Measurements from ENCODE around the gene TMEM207. TPM values are rescaled to one million over a fixed set of nuclear protein-coding genes. Genes with fewer than 3 reads are reported as not detected.

The TMEM207 gene
- total RNA-seq, 1 donor from 2014 or later: not detected

GRCh38 chr3:190467922-190468321, 18.2 kb upstream of the TMEM207 start:
- DNase-seq (no peak), ATAC-seq (ENCODE audit: low read depth) (no peak)
- Mint-ChIP-seq H3K27me3 (peaks cover 12% of the 10 kb centered on the region), H3K4me3 (no peak overlapping the region), H3K27ac (no peak overlapping the region), H3K36me3 (ENCODE audit: low read depth) (no peaks in the 10 kb centered on the region), H3K4me1 (no peaks in the 10 kb centered on the region), H3K9me3 (peaks cover 5% of the 10 kb centered on the region)
- TF ChIP-seq, protein P1, sequence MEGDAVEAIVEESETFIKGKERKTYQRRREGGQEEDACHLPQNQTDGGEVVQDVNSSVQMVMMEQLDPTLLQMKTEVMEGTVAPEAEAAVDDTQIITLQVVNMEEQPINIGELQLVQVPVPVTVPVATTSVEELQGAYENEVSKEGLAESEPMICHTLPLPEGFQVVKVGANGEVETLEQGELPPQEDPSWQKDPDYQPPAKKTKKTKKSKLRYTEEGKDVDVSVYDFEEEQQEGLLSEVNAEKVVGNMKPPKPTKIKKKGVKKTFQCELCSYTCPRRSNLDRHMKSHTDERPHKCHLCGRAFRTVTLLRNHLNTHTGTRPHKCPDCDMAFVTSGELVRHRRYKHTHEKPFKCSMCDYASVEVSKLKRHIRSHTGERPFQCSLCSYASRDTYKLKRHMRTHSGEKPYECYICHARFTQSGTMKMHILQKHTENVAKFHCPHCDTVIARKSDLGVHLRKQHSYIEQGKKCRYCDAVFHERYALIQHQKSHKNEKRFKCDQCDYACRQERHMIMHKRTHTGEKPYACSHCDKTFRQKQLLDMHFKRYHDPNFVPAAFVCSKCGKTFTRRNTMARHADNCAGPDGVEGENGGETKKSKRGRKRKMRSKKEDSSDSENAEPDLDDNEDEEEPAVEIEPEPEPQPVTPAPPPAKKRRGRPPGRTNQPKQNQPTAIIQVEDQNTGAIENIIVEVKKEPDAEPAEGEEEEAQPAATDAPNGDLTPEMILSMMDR (IDR thresholded peaks at IDR 0.05): no peak
- CTCF ChIA-PET: no interaction called here
- intact Hi-C loops (cut with micrococcal nuclease): no loop called here
- POLR2A ChIA-PET: no interaction called here

DNA sequence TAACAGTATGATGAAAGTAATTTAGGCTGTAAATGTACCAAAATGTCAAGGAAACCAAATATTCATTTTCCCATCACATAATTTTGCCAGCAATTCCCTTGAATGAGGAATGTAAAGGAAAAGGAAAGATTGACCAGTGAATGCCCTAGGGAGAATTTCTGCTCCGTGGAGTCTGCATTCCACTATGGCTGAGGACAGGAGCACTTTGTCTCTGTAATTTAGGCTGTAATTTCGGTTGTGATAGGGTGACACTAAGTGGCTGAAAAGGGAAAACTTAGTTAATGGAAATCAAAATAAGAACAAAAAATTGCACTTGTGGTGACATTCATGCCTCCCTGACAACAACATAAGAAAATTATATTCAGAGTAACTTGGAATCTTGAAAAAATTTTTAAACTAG, 8.3 kb upstream of the TMEM207 start:
- ChIA-PET POLR2A (no interaction called here), CTCF (no interaction called here)
- Mint-ChIP-seq H3K27me3 (peaks cover 17% of the 10 kb centered on the region), H3K27ac (no peak overlapping the region), H3K4me1 (no peaks in the 10 kb centered on the region), H3K36me3 (ENCODE audit: low read depth) (no peaks in the 10 kb centered on the region), H3K4me3 (no peak overlapping the region), H3K9me3 (no peaks in the 10 kb centered on the region)
- ATAC-seq (ENCODE audit: low read depth) (no peak), DNase-seq (no peak)
- intact Hi-C loops (cut with micrococcal nuclease): no loop called here
- TF ChIP-seq, protein P1 (IDR thresholded peaks at IDR 0.05): no peak

- H3K9me3 Mint-ChIP-seq: no peaks in the 10 kb centered on the region
- intact Hi-C loops (cut with micrococcal nuclease): no loop called here
- no peak overlapping the region for H3K27ac Mint-ChIP-seq
- H3K4me1 Mint-ChIP-seq: no peaks in the 10 kb centered on the region
- ChIA-PET POLR2A (no interaction called here), CTCF (no interaction called here)
- no peak overlapping the region for H3K4me3 Mint-ChIP-seq
- peaks cover 13% of the 10 kb centered on the region for H3K27me3 Mint-ChIP-seq
- ATAC-seq (ENCODE audit: low read depth) (no peak), DNase-seq (no peak)
- H3K36me3 Mint-ChIP-seq (ENCODE audit: low read depth): no peaks in the 10 kb centered on the region
- TF ChIP-seq, protein P1 (IDR thresholded peaks at IDR 0.05): no peak
Measured at GRCh38 chr3:190456770-190457169, 7.1 kb upstream of the TMEM207 start.

- H3K27ac Mint-ChIP-seq: no peak overlapping the region
- POLR2A ChIA-PET: no interaction called here
- no peak for DNase-seq
Measured at GRCh38 chr3:190455828-190456227, 6.1 kb upstream of the TMEM207 start.

GRCh38 chr3:190448256-190448655, 1.4 kb downstream of the TMEM207 start:
- H3K27me3 Mint-ChIP-seq: peaks cover 10% of the 10 kb centered on the region
- ChIA-PET POLR2A (no interaction called here), CTCF (interaction anchor here (1.1 kb wide), 1 partner anchor 65 kb away, joined by 3 read pairs; the partner anchor contains the start of gene IL1RAP)
- H3K4me1 Mint-ChIP-seq: no peaks in the 10 kb centered on the region
- no peaks in the 10 kb centered on the region for H3K9me3 Mint-ChIP-seq
- intact Hi-C loops (cut with micrococcal nuclease): no loop called here
- DNase-seq (no peak), ATAC-seq (ENCODE audit: low read depth) (no peak)
- H3K4me3 Mint-ChIP-seq: no peak overlapping the region
- TF ChIP-seq, protein P1 (IDR thresholded peaks at IDR 0.05): no peak
- no peaks in the 10 kb centered on the region for H3K36me3 Mint-ChIP-seq (ENCODE audit: low read depth)
- H3K27ac Mint-ChIP-seq: no peak overlapping the region

More at GRCh38 chr3:190455828-190456227, 6.1 kb upstream of the TMEM207 start:
- no peak overlapping the region for H3K4me3 Mint-ChIP-seq
- H3K36me3 Mint-ChIP-seq (ENCODE audit: low read depth): no peaks in the 10 kb centered on the region
- CTCF ChIA-PET: no interaction called here
- TF ChIP-seq, protein P1 (IDR thresholded peaks at IDR 0.05): no peak
- no peaks in the 10 kb centered on the region for H3K4me1 Mint-ChIP-seq
- peaks cover 11% of the 10 kb centered on the region for H3K27me3 Mint-ChIP-seq
- H3K9me3 Mint-ChIP-seq: no peaks in the 10 kb centered on the region
- intact Hi-C loops (cut with micrococcal nuclease): no loop called here
- ATAC-seq (ENCODE audit: low read depth): no peak
